Ramos (cell line): ENCODE data around the gene GALNT17.

Experiments used
- in situ Hi-C: fragments of 300-500 bp; cut with MboI; formaldehyde crosslinking; loops from one replicate; pipeline ENCODE4 v1.14.3; 2022; ENCODE audit warnings: low sequenced_read_pairs; ENCODE audit not compliant: unreplicated experiment

GALNT17 gene

DNA sequence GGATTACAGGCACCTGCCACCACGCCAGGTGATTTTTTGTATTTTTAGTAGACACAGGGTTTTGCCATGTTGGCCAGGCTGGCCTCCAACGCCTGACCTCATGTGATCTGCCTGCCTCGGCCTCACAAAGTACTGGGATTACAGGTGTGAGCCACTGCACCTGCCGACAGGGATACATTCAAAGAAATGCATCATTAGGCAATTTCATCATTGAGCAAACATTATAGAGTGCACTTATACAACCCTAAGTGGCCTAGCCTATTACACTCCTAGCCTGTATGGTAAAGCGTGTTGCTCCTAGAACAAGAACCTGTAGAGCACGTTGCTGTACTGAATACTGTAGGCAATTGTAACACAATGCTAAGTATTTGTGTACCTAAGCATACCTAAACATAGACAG is 350.3 kb downstream of the GALNT17 start:
- in situ Hi-C loops = no loop called here

DNA sequence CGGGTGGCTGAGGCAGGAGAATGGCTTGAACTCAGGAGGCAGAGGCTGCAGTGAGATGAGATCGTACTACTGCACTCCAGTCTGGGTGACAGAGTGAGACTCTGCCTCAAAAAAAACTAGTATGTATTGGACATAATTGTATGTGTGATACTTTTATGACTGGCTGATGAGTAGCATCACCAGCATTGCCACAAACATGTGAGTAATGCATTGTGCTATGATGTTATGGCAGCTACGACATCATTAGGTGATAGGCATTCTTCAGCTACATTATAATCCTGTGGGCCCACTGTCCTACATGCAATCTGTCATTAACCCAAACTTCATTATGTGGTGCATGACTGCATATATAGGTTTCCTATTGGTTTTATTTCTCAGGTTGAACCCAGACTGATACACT is 352.4 kb downstream of the GALNT17 start:
- in situ Hi-C loops = no loop called here

DNA sequence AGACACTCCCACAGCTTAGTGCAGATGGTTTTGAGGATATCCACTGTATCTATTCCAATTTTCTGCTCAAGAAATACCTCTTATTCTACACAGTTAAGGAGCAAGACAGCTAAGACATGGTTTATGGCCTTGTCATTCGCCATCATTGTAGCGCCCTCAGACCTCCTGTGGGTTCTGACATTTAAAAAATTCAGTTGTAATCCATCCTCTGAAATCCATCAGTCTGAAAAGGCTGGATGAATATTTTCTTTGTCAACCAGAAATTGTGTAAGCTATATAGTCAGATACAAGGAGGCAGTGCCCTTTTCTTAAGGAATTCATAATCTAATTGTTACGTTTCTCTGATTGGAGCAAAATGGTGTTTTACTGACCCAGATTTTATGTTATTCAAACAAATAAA is 353.6 kb downstream of the GALNT17 start:
- in situ Hi-C loops = no loop called here

DNA sequence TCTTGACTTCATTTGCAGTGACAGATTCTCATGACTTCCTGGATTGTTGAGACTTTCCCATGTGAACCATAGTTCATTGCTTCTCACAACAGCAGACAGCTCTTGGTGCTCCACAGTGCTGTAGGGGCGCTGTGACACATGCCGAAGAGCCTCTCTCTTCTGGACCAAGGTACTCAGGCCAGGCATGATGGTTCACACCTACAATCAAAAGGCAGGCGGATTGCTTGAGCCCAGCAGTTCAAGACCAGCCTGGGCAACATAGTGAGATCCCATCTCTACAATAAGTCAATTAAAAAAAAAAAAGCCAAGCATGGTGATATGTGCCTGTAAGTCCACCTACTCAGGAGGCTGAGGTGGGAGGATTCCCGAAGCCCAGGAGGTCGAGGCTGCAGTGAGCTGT is 354.5 kb downstream of the GALNT17 start:
- in situ Hi-C loops = no loop called here

DNA sequence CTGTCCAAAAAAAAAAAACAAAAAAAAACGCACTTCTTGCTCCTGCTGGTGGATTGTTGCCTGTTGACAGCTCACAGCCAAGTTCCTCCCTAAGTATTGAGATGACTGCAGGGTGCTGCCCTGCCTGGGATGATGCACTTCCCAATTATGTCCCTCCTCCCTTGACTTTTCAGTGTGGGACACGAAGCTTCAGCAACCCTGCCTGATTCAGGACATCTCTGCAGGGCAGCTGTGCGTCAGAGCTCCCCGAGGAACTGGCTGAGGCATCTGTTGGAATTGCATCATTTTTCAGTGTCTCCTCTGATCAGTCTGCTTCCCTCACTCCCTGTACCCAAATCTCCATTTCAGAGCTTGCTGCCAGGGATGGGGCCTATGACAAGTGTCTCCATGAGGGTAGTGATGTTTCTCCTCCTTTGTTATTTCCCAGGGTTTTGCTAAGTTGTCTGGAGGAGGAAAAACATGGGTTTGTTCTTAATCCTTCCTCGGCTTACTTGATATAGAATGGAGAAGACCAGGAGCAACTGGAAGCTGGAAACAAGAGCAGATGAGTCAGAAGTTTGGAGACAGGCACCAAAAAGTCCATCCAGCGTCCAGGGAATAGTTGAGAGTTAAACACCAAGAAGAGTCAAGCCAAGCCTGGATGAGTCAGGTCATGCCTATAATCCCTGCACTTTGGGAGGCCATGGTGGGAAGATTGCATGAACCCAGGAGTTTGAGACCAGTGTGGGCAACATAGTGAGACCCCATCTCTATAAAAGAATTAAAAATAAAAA is 355.1 kb downstream of the GALNT17 start:
- in situ Hi-C loops = no loop called here

DNA sequence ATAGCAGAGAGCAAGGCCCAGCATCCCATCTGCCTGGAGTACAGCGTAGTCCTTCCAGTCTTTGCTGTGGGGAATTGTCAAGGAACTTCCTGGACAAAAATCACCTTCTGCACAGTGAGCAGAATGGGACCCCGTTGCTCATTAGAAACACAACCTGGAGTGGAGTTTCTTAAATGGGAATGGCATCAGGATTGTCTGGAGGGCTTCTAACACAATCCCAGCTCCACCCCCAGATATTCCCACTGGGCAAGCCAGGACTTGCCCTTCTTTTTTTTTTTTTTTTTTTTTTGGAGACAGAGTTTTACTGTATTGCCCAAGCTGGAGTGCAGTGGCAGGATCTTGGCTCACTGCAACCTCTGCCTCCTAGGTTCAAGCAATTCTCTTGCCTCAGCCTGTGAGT is 356.4 kb downstream of the GALNT17 start:
- in situ Hi-C loops = no loop called here

DNA sequence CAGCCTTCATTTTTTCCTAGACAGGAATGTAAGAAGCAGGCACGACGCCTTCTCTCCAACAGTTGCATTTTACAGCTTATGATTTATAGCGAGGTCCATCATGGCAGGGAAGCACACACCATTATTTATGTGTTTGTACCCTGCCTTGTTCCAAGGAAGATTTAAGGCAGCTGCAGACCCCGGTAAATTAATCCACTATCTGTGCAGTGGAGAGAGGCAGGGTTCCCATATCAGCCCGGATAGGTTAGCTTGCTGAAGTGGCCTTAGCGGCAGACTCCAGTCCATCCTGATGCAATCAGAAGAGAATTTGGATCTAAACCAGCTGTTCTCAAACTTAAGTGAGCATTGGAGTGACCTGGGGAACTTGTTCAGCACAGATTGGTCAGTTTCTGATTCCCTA is 359.4 kb downstream of the GALNT17 start:
- in situ Hi-C loops = no loop called here

DNA sequence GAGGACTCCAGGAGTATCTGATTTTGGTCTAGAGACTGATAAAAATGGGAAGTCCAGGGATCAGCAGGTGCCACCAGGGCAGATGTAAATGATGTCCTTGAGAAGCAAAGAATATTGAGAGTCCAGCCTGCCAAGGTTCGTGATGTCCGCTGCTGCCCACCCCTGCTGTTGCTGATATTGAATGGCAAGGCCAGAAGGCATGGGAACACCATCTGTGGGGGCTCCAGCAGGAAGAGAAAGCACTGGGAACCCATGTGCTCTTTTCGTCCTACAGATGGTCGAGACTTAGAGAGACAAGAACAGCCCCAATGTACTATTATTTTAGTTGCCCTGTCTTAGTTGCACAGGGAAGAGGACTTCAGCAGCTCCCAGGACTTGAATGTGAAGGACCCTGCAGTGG is 363.9 kb downstream of the GALNT17 start:
- in situ Hi-C loops = no loop called here

DNA sequence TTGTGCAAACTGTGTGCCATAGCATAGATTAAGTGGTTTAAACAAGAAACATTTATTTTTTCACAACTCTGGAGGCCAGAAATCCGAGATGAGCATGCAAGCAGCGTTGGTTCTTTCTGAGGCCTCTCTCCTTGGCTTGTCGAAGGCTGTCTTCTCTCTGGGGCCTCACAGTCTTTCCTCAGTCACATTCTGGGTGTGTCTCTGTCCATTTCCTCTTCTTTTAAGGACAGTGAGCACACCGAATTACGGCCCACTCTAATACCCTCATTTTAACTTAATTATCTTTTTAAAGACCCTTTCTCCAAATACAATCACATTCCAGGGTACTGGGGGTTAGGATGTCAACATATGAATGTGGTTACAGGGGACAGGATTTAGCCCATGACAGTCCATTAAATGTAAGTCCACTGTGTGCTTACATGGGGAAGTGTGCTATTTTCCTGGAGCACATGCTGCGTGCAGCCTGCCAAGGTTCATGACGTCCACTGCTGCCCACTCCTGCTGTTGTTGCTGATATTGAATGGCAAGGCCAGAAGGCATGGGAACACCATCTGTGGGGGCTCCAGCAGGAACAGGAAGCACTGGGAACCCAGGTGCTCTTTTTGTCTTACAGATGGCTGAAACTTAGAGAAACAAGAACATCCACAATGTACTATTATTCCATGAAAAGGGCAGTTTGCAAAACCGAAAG is 365.5 kb downstream of the GALNT17 start:
- in situ Hi-C loops = no loop called here

DNA sequence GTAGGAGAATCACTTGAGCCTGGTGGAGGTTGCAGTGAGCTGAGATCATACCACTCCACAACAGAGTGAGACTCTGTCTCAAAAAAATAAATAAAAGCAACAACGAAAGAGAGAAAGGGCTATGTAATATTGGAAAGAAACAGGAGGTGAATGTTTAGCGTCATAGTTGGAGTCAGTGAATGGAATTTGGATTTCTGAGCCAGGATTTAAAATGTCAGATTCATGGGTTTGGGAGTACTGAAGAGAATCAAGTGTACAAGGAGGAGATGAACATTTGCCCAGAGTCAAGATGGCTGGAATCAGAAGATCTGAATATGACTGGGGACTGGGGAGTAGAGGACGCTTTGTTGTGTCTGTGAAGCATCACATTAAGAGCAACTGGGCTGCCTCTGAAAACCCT is 366.4 kb downstream of the GALNT17 start:
- in situ Hi-C loops = no loop called here

DNA sequence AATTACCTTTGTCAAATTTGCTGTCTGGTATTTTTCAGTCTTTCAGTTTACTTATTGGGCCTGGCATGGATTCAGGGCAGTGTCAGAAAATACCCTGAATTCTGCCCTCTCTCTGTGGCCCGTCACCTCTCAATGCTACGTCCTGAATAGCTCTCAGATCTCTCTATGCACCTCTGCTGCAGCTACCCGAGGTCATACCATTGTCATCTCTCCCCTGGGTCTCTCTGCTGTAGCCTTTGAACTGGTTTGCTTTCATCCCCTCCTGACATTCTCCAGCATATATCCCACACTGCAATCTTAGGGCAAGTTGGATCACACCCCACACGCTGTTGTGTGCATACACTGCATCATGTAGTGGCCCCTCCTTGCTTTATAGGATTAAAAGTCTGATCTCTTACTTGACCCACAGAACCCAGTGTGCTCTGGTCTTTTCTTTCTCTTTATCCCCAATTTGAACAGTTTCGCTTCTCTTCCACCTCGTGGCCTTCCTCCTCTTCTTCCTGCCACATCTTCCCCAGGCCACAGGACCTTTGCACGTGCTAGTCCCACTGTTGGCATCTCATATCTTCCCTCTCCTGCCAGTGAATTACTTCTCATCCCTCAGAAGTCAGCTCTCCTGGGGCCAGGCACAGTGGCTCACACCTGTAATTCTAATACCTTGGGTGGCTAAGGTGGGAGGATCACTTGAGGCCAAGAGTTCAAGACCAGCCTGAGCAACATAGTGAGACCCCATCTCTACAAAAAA is 372.9 kb downstream of the GALNT17 start:
- in situ Hi-C loops = no loop called here

DNA sequence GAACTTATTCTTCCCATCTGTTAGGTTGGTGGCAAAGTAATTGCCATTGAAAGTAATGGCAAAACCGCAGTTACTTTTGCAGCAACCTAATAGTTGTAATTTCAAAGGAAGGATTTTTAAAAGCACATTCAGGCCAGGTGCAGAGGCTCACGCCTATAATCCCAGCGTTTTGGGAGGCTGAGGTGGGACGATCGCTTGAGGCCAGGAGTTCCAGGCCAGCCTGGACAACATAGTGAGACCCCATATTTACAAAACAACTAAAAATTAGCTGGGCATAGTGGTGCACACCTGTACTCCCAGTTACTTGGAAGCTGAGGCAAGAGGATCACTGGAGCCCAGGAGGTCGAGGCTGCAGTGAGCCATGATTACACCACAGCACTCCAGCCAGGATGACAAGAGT is 374.9 kb downstream of the GALNT17 start:
- in situ Hi-C loops = no loop called here

DNA sequence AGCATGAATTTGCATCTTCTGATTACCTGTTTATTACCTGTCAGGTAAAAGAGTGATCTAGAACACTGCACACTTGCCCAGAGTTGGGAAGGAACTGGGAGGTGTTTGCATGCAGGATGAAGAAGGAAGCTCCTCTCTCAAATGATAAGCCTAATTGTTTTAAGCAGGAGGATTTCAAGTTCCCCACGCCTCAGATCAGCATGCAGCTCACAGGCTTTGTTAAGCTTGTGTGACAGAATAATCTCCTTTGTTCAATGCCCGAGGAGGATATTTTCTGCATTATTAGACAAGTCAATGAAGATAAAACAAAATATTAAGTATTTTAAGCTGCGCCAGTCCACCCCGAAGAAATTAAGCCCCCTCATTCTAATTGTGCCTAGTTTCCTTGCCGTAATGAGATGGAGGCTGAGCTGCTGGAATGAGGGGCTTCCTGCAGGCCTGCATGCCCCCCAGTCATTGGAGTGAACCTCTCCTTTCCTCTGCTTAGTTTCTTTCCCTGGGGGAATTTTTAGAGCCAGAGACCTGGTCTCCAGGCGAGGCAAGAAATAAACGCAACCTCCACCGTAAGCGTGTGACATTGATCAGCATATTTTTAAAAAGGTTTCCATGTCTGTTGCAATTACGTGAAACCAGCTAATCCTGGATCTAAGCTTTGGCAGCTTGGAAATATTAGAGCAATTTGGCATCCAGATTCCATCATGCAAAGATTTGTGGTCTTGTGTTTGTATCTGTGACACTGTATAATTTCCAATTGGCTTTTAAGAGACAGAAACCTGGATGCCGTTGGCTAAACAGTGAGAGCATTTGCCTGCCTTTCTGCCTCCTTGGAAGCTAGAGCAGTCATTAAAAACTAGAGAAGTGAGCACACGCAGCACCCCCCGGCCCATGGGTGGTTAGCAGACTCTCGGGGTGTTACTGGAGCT is 376.0 kb downstream of the GALNT17 start:
- in situ Hi-C loops = no loop called here

DNA sequence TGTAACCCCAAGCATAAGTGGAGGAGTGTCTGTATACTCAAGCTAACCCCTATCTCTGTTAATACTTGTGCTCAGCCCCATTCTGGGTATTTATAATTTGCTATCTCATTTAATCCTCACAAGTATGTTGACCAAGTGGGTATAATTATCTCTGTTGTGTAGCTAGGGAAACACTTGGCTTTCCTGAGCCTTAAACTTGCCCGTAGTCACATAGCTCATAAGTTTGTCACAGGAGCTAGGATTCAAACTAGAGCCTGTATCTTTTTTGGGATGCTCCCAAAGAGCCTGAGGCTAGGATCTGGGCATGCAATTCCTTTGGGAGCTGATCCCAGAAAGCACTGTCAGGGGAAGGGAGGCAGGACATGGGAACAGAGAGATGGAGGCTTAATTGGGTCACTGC is 377.4 kb downstream of the GALNT17 start:
- in situ Hi-C loops = no loop called here

DNA sequence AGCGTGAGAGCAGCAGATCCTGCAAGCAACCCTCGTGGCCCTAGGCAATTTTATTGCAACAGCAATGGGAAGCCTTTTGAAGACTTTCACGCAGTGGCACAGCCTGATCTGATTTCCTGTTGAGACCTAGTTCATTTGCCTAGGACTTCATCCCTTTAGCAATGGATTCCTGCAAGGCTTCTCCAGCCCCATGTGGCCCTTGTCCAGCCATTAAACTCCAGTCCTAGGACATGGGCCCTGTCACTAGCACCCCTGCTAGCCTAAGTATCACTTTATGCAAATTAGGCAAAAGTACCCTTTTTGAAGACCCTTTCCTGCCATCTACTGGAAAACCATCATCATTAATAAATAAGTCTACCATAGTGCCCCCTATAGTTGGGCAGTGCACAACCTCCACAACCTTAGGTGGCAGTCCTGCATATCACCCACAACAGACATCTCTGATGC is 379.4 kb downstream of the GALNT17 start:
- in situ Hi-C loops = no loop called here

DNA sequence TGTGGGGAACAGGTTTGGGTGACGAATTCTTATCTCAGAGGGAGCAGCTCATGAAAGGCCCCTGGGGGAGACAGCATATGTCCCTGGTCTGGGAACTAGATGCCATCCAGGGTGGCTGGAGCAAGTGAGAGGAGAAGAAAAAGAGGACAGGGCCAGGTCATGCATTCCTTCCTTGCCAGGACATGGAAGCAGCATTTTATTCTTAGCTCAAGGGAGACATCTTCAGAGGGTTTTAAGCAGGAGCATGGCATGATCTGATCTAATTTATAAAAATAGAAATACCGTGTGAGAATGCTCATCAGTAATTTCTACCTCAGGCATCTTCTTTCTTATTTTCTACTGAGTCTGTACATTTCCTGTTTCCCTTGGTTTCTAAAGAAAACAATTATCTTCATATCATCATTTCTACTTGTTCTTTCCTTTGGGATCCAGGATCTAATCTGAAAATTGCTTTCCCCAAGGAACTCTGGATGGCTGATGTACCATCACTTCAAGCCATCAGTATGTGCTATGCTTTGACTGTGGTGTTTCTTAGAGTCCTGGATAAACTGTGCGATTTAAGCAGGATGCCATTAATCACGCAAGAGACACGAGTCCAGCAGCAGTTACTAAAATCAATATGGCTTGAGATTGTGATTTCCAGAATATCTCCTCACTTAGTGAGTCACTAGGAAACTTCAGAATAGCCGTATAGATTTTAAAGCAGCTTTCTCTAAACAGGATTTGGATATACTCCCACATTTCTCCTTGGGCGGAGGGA is 386.2 kb downstream of the GALNT17 start:
- in situ Hi-C loops = no loop called here

DNA sequence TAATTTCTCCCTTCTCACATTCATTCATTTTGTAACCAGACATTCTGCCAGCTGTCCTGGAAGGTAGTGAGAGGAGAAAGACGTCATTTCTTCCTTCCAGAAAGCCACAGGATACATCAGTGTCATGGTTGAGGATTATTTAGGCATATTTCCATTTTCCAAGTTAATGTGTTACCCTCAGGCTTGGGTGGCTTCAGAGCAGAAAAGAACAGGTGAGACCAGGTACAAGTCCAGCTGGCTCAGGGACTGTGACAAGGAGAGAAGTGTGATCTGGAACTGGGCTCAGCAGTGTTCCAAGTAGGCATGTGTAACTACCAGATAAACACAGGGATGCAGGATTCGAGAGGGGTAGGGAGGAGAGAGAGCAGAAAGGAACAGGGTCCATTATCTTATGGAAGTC is 386.9 kb downstream of the GALNT17 start:
- in situ Hi-C loops = no loop called here

DNA sequence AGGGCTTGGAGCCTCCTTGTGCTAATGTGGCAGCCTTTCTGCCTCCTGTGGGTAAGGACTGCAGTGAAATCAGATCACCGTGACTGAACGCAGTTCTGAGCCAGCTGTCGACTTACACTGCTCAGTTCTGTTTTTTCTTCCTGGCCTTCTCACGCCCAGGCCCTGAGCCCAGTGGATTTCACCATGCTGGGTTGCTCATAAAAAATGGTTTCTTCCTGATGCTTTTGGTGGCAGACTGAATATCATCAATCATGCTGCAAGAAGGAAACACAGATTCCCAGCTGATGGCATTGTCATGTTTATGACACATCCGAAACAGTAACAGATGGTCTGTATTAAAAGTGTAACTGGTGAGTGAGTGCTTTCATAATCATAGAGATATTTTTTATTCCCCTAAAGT is 389.6 kb downstream of the GALNT17 start:
- in situ Hi-C loops = no loop called here

DNA sequence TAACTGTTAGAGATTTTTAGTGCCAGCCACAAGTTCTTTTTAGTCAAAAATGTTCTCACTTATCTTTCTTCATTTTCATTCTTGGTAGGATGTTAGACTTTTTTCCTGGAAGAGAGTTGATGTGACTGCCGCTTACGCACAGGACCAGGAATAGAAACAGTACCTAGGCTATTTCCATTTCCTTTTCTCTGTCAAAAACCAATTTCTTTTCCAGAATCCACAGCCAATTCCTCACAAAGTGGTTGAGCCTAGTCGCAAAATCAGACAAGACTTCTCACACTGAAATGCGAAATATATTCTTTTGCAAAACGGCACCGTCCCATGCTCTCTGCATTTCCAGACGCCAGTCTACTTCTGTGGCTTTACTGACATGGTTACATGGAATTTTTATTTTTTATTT is 394.2 kb downstream of the GALNT17 start:
- in situ Hi-C loops = no loop called here

DNA sequence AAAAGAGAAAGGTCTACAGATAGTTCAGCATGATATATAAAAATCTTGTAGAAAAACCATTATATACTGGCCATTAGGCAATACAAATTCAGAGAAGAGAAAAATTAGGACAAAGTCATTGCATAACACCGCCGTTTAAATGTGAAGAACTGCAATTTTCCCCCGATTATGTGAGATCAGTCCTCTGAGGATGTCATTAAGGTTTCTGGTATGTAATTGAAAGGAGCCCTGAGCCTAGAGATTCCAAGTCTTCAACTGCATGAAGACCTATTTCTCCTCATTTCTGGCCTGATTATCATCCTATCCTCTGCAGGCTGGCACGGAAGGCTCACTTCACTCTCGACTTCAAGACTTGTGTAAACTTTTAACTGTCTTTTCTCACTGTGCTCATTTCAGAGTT is 395.3 kb downstream of the GALNT17 start:
- in situ Hi-C loops = no loop called here
